Measurements from ENCODE around the gene GNG11. TPM values are rescaled to one million over a fixed set of nuclear protein-coding genes. Genes with fewer than 3 reads are reported as not detected.

The GNG11 gene
- total RNA-seq, 1 donor from 2014 or later: 8.8 TPM

DNA sequence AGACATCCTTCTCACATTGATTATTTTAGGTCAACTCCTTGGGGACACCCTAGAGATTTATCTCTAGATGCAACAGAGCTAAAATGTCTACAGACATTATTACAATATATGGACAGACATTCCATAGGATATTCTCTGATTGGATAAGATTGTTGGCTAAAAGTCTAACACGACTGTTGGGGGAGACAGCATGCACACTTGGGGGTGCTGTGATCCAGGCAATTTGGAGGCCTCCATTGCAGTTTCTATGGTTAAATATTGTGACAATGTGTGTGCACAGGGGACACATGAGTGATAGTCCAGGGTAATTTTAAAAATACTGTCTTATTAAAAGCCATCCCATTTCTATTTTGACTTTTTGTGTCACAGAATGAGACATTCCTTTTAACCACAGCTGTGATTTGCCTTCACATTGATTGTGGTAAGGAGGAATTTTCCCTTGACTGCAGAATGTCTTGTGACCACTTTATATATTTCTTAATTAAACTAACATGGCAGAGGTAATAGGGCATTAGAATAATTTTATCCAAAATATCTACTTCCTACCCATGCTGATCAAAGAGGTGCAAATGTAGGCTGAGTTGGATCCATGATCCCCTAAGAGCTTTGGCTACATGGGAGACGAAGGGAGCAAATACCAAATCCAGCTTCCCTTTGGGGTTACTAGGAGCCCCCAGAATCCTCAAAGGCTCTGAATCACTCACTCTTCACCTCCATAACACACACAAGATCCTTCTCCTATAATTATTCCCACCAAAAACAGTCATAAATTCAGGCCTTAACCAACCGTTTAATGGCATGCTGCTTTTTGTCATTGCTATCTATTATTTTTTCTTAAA lies 38.2 kb upstream of the GNG11 start:
- Mint-ChIP-seq H3K4me3 (ENCODE audit: unreplicated experiment) (no peak overlapping the region), H3K36me3 (ENCODE audit: low read depth, unreplicated experiment) (no peaks in the 10 kb centered on the region), H3K27me3 (ENCODE audit: low read depth, unreplicated experiment) (no peaks in the 10 kb centered on the region), H3K9me3 (ENCODE audit: unreplicated experiment) (peaks cover 4% of the 10 kb centered on the region), H3K27ac (ENCODE audit: unreplicated experiment) (peak overlapping the region; percentile 76), H3K4me1 (ENCODE audit: low read depth, unreplicated experiment) (peaks cover 18% of the 10 kb centered on the region)
- Histone ChIP-seq H2AFZ (ENCODE audit: low read depth, low read length) (no peak overlapping the region), H3K4me2 (ENCODE audit: low read length) (no peak overlapping the region), H3K27ac (ENCODE audit: low read depth, low read length) (no peak overlapping the region), H3K4me3 (ENCODE audit: insufficient read depth, low read depth, low read length) (no peak overlapping the region), H4K20me1 (ENCODE audit: insufficient read depth, low read length) (no peaks in the 10 kb centered on the region), H3K79me2 (ENCODE audit: insufficient read depth, low read length) (no peaks in the 10 kb centered on the region), H3K4me1 (ENCODE audit: insufficient read depth, low read length) (no peaks in the 10 kb centered on the region), H3K36me3 (ENCODE audit: insufficient read depth, low read length) (no peaks in the 10 kb centered on the region), H3K9me3 (ENCODE audit: insufficient read depth, low read depth, low read length) (no peaks in the 10 kb centered on the region), H3K27me3 (ENCODE audit: insufficient read depth, low read length) (no peaks in the 10 kb centered on the region), H3K9ac (ENCODE audit: low read length) (no peak overlapping the region)
- no peak for TF ChIP-seq EZH2 (IDR thresholded peaks at IDR 0.05; ENCODE audit: insufficient read depth, low read length)
- TF ChIP-seq, protein P1, sequence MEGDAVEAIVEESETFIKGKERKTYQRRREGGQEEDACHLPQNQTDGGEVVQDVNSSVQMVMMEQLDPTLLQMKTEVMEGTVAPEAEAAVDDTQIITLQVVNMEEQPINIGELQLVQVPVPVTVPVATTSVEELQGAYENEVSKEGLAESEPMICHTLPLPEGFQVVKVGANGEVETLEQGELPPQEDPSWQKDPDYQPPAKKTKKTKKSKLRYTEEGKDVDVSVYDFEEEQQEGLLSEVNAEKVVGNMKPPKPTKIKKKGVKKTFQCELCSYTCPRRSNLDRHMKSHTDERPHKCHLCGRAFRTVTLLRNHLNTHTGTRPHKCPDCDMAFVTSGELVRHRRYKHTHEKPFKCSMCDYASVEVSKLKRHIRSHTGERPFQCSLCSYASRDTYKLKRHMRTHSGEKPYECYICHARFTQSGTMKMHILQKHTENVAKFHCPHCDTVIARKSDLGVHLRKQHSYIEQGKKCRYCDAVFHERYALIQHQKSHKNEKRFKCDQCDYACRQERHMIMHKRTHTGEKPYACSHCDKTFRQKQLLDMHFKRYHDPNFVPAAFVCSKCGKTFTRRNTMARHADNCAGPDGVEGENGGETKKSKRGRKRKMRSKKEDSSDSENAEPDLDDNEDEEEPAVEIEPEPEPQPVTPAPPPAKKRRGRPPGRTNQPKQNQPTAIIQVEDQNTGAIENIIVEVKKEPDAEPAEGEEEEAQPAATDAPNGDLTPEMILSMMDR (IDR thresholded peaks at IDR 0.05; ENCODE audit: insufficient read depth, low read depth, low read length): no peak
- peak; percentile 37 for DNase-seq (ENCODE audit: low read depth)
- no peak for FAIRE-seq

DNA sequence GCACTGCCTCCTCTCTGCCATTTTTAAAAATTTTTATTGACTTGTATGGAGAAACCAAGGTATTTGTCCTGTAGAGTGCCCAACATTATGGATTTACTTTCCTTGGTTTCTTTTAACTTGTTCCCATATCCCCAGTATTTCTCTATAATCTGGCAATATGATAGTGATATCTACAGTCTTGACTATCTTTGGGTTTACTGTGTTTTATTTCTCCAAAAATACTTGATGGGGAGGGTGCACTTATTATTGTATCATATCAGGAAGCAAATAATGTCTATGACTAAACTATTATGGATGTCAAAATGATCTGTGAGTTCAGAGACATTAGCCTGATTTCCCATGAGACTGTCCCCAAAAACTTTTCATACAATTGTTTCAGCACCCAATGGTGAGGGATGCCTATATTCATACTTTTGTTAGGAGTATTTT lies 37.6 kb upstream of the GNG11 start:
- Histone ChIP-seq H3K4me3 (ENCODE audit: insufficient read depth, low read depth, low read length) (no peak overlapping the region), H3K4me1 (ENCODE audit: insufficient read depth, low read length) (no peaks in the 10 kb centered on the region), H4K20me1 (ENCODE audit: insufficient read depth, low read length) (no peaks in the 10 kb centered on the region), H2AFZ (ENCODE audit: low read depth, low read length) (no peak overlapping the region), H3K27me3 (ENCODE audit: insufficient read depth, low read length) (no peaks in the 10 kb centered on the region), H3K9ac (ENCODE audit: low read length) (no peak overlapping the region), H3K9me3 (ENCODE audit: insufficient read depth, low read depth, low read length) (no peaks in the 10 kb centered on the region), H3K27ac (ENCODE audit: low read depth, low read length) (no peak overlapping the region), H3K79me2 (ENCODE audit: insufficient read depth, low read length) (no peaks in the 10 kb centered on the region), H3K36me3 (ENCODE audit: insufficient read depth, low read length) (no peaks in the 10 kb centered on the region), H3K4me2 (ENCODE audit: low read length) (no peak overlapping the region)
- Mint-ChIP-seq H3K27me3 (ENCODE audit: low read depth, unreplicated experiment) (no peaks in the 10 kb centered on the region), H3K9me3 (ENCODE audit: unreplicated experiment) (peaks cover 4% of the 10 kb centered on the region), H3K4me1 (ENCODE audit: low read depth, unreplicated experiment) (peaks cover 18% of the 10 kb centered on the region), H3K36me3 (ENCODE audit: low read depth, unreplicated experiment) (no peaks in the 10 kb centered on the region), H3K27ac (ENCODE audit: unreplicated experiment) (peak overlapping the region; percentile 76), H3K4me3 (ENCODE audit: unreplicated experiment) (no peak overlapping the region)
- TF ChIP-seq, protein P1 (IDR thresholded peaks at IDR 0.05; ENCODE audit: insufficient read depth, low read depth, low read length): no peak
- no peak for TF ChIP-seq EZH2 (IDR thresholded peaks at IDR 0.05; ENCODE audit: insufficient read depth, low read length)
- DNase-seq (ENCODE audit: low read depth) (no peak), FAIRE-seq (peak; percentile 17)

DNA sequence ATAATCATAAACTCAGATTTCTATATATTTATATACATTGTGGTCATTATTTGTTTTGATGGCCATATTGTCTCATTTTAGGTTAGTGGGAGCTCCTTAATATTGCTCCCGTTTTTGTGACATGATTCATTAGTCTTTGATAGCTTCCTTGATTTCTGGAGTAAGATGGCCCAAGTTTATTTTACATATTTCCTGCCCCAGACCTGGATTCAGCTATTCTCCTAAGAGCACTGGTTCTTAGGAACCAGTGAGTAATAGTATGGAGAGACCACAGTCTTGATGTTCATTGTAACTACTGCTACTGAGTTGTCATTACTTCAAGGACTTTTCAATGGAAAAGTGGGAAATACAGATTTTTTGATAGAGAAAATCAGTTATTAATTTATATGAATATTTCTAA lies 37.0 kb upstream of the GNG11 start:
- no peak overlapping the region for H3K27ac ChIP-seq (ENCODE audit: low read depth, low read length)
- Mint-ChIP-seq H3K27me3 (ENCODE audit: low read depth, unreplicated experiment) (no peaks in the 10 kb centered on the region), H3K36me3 (ENCODE audit: low read depth, unreplicated experiment) (no peaks in the 10 kb centered on the region), H3K4me1 (ENCODE audit: low read depth, unreplicated experiment) (peaks cover 19% of the 10 kb centered on the region), H3K27ac (ENCODE audit: unreplicated experiment) (no peak overlapping the region), H3K4me3 (ENCODE audit: unreplicated experiment) (no peak overlapping the region), H3K9me3 (ENCODE audit: unreplicated experiment) (peaks cover 2% of the 10 kb centered on the region)
- H3K9ac ChIP-seq (ENCODE audit: low read length): no peak overlapping the region
- H3K9me3 ChIP-seq (ENCODE audit: insufficient read depth, low read depth, low read length): no peaks in the 10 kb centered on the region
- peaks cover under 1% of the 10 kb centered on the region for H3K4me1 ChIP-seq (ENCODE audit: insufficient read depth, low read length)
- no peaks in the 10 kb centered on the region for H3K27me3 ChIP-seq (ENCODE audit: insufficient read depth, low read length)
- FAIRE-seq (no peak), DNase-seq (ENCODE audit: low read depth) (no peak)
- H4K20me1 ChIP-seq (ENCODE audit: insufficient read depth, low read length): no peaks in the 10 kb centered on the region
- no peaks in the 10 kb centered on the region for H3K36me3 ChIP-seq (ENCODE audit: insufficient read depth, low read length)
- no peaks in the 10 kb centered on the region for H3K79me2 ChIP-seq (ENCODE audit: insufficient read depth, low read length)
- TF ChIP-seq, protein P1 (IDR thresholded peaks at IDR 0.05; ENCODE audit: insufficient read depth, low read depth, low read length): no peak
- no peak for TF ChIP-seq EZH2 (IDR thresholded peaks at IDR 0.05; ENCODE audit: insufficient read depth, low read length)
- H2AFZ ChIP-seq (ENCODE audit: low read depth, low read length): no peak overlapping the region
- H3K4me2 ChIP-seq (ENCODE audit: low read length): no peak overlapping the region
- H3K4me3 ChIP-seq (ENCODE audit: insufficient read depth, low read depth, low read length): no peak overlapping the region

Data from astrocyte (in vitro differentiated cells and primary cell).